Right renal cortex interstitium (tissue), 3 donors: ENCODE measurements around the gene ZACN. TPM values are rescaled to one million over a fixed set of nuclear protein-coding genes. Genes with fewer than 3 reads are reported as not detected.

ENCODE experiments used
- DNase-seq, 3 donors: peaks; one replicate each; pipeline ENCODE4 v3.0.0-alpha.2; 2013; ENCODE audit warnings: low read depth in 3 of 3, low spot score in 2 of 3
- polyA plus RNA-seq, 3 donors: library from polyadenylated mRNA; unstranded; fragments of 120-200 nt; gene quantifications; one replicate each; pipeline ENCODE4 v1.2.1, GENCODE V29; 2013; ENCODE audit not compliant: insufficient read length in 3 of 3

ZACN gene
- polyA plus RNA-seq, 3 donors = 6.2 to 18.4 (median 16.0) TPM

DNA sequence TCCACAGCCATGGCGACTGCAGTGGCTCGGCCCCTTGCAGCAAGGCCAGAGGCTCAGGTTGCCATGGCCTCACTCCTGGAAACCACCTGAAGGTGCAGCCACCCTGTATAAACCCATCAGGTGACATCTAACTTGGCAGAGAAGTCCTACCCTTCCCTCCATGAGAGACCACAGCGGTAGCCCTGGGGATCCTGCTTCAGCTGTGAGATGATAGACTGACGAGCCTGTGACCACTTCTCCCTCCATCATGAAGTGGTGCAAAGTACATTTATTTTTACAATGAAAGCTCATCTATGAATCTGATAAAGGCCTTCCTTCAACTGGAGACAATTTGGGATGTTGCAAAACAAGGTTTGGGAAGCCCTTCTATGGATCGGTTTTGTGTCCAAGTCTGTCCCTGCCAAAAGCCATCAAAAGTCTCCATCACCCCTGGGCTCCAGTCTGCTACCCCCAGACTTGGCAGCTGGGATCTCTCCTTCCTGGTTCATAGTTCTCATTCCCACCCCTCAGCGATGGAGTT, 1.8 kb downstream of the ZACN start:
- no peak for DNase-seq

DNA sequence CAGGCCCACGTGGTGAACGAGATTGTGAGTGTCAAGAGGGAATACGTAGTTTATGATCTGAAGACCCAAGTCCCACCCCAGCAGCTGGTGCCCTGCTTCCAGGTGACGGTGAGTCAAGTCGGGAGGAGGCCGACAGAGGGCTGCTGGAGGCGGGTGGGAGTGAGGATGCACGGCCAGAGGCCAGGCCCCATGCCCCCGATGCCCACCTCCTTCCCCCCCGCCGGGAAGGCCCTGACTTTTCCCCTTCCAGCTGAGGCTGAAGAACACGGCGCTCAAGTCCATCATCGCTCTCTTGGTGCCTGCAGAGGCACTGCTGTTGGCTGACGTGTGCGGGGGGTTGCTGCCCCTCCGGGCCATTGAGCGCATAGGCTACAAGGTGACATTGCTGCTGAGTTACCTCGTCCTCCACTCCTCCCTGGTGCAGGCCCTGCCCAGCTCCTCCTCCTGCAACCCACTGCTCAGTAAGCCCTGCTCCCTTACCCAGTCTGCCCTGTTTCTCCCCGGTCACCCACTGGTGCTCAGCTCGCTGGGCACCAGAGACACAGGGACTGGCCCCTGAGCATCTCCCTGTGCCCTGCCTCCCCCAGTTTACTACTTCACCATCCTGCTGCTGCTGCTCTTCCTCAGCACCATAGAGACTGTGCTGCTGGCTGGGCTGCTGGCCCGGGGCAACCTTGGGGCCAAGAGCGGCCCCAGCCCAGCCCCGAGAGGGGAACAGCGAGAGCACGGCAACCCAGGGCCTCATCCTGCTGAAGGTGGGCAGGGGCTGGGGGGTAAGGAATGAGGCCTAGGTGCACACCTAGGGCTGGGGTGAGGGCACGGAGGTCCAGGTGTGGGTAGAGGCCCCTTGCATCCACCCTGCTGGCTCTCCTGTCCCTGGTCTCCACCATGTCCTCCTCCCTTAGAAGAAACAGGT, 2.6 kb downstream of the ZACN start:
- no peak for DNase-seq

DNA sequence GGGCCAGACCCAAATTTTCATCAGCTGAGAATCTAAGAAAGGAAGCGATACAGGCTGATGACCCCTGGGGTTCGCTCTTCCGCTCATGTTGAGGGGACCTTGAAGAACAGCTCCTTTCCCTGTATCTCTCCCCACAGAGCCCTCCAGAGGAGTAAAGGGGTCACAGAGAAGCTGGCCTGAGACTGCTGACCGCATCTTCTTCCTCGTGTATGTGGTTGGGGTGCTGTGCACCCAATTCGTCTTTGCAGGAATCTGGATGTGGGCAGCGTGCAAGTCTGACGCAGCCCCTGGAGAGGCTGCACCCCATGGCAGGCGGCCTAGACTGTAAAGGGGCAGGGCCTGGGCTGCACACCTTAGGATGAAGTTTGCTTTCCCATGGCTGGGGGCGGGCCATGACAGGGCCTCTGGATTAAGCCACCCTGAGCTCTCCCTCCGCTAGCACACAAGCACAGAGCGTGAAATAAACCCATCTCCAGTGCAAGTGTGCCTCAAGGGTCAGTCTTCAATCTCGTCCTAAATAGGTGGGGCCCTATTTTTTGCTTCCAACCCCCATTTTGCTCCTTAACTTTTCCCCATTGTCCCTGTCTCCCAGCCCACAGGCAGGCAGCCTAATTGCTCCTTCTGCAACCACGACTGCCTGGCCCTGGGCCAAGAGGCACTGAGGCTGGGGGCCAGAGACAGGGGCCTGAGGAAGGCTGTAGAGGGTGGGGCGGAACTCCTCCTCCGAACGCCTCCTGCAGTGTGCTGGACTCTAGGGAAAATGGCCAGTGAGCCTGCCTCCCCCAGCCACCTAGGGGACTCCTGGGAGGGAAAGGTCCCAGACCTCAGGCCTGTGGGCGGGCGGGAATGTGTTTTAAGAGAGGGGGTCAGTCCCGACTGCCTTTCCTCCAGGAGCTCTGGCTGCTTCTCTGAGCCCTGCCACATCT, 3.6 kb downstream of the ZACN start:
- no peak for DNase-seq

DNA sequence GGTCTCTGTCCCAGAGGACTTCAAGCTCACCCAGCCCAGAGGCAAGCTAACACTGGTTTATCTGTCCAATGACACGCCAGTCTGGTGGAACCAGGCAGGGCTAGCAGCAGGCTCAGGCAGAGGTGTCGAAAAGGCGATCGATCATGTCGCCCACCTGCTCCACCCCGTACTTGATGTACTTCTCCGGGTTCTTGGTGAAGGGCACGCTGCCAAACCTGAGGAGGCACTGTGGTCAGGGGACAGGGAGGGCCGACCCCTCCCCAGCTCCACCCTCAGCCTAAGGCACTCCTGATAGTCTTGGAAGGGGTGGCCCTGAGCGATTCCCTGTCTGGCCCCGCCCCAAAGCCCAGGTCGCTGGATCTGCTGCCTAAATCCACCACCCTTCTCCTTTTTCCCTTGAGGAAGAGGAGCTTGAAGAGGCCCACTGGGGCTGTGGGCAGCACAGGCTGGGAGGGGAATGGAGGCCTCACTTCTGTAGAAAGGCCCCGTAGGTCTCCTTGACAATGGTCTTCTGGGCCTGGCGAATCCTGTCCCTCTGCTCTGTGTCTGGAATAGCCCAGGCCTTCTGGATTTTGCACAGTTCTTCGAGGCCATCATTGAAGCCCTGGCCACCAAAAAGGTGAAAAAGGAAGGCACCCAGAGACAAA, 4.7 kb downstream of the ZACN start:
- no peak for DNase-seq

DNA sequence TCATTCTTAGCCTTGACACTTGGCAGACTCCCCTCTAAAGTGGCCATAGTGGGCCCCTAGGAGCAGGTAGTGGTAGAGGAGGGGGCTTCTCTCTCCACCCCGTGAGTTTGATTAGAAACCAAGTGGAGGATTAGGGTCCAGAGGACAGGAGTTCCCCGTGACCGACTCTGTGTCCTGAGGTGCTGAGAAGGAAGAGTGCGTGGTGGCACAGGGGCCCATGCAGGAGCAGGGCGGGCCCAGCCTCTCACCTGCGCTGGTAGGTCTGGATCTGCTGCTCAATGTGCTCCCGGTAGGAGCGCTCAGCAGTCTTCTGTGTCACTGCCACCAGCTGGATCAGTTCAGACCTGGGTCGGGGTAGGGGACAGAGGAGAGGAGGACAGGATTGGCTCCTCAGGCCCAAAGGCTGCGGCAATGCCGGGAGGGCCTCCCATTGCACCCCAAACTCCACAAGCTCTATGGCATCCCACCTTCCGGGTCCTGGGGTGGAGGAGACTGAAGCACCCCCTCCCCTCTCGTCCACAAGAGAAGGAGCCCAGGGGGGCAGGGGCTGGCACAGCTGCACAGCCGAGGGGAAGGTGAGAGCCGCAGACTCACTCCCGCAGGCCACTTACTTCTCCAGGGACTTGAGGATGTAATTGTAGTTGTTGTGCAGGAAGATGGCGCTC, 6.2 kb downstream of the ZACN start:
- DNase-seq = no peak

DNA sequence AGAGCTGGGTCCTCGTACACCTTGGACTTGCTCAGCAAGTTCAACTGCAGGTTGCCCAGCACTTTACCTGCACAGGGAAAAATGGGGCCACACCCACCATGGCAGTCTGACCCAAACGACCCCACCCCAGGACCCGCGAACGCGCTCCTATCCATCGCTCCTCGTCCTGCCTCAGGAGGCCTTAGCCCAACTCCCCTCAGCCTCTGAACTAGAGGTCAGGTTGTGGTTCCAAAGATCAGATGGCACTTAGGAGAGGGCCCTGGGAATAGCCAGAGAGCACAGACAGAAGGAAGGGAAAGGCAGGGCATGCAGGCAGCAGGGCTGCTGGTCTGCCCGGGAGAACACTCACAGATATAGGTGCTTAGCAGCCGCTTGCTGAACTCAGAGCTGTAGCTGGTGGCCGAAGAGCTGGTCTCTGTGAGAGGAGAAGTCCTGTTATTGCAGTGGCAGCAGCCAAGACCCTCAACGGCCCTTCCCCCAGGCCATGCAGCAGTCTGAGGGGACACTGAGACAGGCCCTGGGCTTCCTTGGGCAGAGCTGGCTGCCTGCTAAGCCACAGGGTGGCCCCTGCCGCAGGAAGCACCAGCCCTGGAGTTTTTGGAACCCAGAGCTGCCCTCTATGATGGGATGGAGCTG, 6.9 kb downstream of the ZACN start:
- DNase-seq = no peak

DNA sequence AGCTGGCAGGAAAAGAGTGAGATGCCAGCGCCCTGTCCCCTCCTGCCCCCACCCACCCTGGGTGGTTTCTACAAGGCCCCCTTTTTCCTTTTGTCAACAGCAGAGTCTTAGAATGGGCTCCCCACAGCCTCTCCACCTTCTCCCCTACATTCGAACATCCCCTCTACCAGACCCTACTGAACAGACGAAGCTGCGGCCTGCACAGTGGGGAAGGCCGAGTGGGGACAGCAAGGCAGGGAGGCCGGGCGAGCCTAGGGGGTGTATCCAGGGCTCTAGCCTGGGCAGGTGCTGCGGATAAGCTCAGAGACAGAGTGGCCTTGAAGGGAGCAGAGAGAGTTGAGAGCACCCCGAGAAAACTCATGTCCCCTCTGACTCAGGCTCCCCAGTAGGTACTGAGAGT, 7.4 kb downstream of the ZACN start:
- DNase-seq = no peak

DNA sequence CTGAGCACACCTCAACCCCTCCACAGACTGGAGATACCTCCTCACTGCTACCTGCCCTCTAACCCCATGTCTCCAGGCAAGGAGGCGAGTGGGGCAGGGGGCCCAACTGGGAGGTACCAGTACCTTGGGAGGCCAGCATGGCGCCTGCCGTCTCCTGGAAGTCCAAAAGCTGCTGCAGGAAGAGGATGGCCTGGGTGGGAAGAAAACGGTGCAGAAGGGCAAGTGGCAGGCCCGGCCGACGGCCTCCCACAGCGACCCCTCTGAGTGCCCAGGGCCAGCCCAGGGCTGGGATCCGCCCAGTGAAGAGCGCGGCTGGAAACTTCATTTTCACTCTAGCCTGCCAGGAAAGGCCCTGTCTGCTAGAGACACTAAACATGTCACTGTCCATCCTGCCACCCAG, 8.5 kb downstream of the ZACN start:
- DNase-seq = no peak

DNA sequence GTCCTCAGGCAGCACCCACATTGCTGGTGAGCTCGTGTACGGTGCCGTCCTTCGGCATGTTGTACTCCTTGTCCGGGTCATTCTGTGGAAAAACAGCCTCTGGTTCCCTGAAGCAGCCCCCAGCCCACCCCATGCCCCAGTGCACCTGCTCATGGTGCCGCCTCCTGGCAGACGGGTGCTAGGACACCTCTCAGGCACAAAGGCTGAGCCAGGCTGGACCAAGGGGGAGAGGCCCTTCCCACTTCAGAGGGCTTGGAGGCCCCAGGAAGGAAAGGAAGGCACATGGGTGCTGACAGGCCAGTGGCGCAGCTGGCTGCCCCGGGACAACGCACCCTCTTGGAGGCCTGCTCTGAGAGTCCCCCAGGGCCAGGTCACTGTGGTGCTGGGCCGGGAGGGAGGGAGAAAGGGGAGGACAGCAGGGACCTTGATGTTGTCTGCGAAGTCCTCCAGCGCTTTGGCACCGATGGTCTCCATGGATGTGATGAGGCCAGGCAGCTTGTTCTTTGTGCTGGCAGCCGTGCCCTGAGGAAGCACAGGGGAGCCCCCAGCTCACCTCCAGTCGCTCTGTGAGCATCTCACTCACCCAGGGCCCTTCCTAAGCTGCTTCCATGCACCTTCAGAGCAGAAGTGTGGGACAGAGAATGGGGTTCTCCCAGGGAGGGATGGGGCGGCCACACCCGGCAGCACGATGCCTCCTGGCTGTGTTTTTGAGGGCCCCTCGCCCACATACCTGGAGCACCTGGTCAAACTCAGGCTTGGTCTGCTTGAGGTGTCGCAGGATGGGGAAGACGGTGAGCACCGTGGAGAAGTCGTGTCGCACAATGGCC, 9.3 kb downstream of the ZACN start:
- DNase-seq = no peak

DNA sequence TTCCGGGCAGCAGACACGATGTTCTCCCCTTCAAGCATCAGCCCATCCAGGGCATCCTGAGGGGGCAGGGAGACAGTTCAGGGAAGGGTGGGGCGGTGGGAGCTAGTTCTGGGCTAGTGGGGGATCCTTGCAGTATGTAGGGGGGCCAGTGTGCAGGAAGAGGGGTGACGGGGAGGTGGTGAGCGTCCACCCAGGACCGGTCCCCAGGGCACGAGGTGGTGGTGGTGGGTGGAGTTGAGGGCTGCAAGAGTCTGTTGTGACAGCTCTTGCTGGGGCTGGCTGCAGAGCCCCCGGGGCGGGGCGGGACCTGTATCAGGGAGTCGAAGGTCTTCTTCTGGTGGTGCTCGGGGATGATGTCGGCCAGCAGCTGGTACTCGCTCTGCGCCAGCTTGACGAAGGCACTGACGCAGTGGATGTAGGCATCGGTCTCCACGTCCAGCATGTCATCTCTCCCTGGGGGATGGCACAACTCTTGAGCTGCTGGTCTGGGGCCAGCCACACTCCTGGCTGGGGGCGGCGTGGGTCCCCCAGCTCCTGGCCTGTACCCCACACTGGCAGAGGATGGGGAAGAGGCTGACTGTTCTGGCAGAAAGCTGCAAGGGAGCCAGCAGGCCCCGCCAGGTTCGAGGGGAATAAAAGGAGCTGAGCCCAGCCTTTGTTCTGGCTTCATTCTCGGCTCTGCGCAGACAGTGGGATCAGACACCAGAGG, 10.0 kb downstream of the ZACN start:
- no peak for DNase-seq

DNA sequence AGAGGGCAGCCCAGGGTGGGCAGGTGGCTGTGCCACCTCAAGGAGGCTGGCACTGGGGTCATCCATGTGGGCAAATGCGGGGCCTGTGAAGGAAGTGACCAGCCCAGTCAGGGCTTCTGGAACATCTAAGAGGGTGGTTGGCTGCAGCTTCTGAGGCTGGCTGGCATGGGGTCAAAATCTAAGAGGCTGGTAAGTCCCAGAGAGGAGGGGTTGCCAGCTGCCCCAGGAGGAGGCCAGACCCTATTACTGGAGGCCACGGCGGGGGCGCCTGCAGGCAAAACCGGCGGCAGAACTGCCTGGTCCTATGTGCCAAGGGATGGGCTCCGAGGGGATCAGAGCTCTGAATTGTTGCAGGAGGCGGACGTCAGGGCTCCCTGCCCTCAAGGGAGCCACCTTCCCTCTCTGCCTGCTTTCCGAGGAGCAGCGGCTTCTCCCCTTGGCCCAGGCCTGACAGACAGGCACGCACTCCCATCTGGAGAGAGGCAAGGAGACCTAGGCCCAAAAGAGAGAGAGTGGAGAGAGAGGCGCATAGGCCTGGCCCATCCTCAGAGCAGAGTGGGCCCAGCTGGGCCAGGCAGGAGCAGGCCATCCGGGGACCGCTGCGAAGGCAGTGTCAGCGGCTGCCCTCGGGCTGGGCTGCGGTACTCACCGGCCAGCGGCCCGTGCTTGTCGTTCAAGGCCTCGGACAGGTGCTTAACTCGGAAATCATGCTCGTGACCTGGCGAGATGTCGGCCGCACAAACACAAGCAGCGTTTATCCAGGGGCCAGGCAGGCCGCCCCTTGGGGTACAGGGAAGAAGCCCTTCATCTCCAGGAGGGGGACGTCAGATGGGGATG, 10.9 kb downstream of the ZACN start:
- DNase-seq = no peak

DNA sequence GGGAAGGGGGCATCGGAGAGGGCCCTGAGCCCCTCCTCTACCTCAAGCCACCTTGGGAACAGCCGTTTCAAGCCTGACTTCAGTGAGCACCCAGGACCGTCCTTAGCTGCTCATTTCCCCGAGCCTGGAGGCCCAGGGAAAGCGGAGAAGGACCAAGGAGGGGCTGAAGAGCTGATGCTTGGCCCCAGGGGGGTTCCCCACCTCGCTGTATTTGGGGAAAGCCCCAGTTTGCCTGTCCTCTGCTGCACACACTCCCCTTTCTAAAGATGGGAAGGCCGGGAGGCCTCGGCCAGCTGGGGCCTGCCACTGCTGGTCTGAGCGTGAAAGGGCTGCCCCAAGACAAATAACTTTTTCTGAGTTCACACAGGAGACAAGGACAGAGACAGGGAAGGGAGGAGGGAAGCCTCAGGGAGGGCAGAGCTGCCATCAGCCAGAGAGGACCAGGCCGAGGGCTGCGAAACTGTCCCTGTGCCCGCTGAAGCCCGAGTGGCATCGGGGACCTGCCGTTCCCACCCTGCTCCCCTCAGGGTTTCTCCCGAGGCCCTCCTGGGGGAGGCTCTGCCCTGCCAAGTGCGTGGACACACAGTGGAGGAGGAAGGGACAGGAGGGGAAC, 11.6 kb downstream of the ZACN start:
- no peak for DNase-seq

DNA sequence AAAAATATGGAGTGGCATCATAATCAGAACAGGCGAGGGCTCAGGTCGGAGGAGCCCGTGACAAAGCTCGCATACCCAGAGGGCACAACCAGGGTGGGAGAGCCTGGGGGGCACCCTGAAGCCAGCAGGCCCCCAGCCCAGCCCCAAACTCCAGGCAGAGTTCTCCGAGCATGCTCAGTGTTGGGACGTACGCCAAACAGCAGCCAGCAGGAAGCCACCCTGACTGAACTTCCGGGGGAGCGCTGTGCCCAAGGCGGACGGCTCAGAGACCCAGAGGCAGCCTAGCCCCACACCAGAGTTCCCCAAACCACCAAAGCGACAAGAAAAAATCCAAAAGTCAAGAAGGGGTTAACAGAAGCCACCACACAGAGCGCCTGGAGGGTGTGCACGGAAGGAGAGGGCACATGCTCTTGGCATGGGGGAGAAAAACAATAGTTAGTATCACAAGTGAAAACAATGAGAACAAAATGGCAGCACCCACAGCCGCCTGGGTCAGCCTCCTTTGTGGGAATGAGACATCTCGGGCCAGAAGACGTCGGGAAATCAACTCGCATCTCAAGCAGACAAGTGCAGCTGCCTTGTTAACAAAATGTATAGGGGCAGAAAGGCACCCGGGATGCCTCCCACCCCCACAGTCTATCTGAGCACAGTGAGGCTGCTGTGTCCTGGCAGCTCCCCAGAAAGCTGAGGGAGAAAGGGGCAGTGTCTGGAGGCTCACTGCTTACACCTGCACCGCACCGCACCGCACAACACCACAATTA, 12.7 kb downstream of the ZACN start:
- no peak for DNase-seq

DNA sequence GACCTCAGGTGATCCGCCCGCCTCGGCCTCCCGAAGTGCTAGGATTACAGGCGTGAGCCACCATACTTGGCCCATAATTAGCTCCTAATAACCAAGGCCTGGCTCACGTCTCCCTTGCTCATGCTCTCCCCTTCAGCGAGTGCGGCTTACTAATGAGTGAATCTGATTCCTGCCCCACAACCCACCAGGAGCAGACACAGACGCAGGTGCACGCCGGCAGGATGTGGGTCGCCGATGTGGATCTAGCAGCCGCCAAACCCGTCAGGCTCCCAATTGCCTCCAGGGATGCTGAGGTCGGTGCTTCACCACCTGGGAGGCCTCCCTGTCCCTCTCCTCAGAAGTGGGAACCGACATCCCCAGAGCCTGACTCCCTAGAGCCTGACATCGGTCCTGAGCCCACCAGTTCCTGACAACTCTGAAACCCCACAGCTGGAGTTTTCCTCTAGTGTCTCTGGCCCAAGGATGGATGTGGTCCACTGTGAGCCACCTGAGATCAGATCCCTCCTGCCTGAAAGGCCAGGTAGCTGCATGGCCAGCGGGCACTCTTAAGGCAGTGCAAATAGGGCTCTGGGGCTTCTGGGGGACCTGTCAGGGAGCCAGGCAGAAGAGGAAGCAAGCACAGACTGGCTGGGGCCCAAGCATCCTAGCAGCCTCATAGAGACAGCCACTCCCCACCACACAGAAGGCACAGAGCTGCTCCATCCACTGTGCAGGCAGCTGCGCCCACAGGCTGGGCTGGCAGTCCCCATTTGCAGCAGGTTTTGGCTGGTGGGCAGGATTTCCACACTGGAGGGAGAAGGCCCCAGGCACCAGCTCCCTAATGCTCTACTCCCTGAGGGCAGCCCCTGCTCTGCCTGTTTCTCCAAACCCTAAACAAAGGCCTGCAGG, 13.8 kb downstream of the ZACN start:
- no peak for DNase-seq

DNA sequence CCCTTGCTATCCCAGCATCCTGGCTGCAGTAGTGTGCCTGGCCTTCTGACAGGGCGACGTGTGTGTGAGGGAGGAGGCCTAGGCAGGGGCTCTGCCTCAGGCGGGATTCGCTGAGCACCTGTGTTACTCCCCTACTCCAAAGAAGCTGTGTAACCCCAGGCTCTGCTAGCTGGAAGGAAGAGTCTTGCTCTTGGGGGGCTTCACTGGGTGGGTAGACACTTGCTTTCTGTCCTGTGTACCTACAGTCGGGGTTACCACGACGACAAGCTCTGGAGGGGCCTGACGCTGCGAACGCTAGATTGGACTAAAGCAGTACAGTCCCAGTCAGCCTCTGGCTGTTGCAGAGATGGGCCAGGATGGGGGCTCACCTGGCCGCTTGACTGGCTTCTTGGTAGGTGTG, 15.1 kb downstream of the ZACN start:
- DNase-seq = no peak
